ENCODE measurements around the gene VILL.

DNA sequence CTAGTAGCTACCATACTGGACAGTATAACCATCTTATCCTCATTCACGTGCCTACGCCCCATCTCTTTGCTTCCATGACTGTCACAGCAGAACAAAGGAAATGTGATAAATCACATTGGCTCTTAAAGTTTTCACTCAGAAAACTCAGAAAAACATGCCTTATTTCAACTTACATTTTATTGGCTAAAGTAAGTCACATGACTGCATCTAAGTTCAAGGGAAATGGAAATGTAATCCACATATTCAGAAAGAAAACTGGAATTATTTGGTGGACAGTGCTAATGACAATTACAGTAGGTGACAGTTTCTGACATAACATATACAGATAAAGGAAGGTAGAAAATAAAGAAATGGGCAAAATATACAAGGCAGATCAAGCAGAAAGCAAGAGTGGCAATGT, 37.4 kb upstream of the VILL start:
- TF ChIP-seq SIN3A (IDR thresholded peaks at IDR 0.05; ENCODE audit: low read depth) (no peak), TCF7L2 (IDR thresholded peaks at IDR 0.05; ENCODE audit: borderline replicate concordance, extremely low read depth, insufficient read depth, insufficient read length) (no peak), CBX3 (IDR thresholded peaks at IDR 0.05; ENCODE audit: low read depth) (no peak), POLR2AphosphoS5 (IDR thresholded peaks at IDR 0.05; ENCODE audit: low read depth, low read length) (no peak), ZNF274 (IDR thresholded peaks at IDR 0.05; ENCODE audit: low read depth, low read length) (no peak)
- TF ChIP-seq, protein P1, sequence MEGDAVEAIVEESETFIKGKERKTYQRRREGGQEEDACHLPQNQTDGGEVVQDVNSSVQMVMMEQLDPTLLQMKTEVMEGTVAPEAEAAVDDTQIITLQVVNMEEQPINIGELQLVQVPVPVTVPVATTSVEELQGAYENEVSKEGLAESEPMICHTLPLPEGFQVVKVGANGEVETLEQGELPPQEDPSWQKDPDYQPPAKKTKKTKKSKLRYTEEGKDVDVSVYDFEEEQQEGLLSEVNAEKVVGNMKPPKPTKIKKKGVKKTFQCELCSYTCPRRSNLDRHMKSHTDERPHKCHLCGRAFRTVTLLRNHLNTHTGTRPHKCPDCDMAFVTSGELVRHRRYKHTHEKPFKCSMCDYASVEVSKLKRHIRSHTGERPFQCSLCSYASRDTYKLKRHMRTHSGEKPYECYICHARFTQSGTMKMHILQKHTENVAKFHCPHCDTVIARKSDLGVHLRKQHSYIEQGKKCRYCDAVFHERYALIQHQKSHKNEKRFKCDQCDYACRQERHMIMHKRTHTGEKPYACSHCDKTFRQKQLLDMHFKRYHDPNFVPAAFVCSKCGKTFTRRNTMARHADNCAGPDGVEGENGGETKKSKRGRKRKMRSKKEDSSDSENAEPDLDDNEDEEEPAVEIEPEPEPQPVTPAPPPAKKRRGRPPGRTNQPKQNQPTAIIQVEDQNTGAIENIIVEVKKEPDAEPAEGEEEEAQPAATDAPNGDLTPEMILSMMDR (IDR thresholded peaks at IDR 0.05 in 2 of 3, conservative IDR thresholded peaks at IDR 0.05 in 1 of 3; ENCODE audit: borderline replicate concordance in 1 of 3, insufficient read depth in 1 of 3, low read depth in 2 of 3, low read length in 2 of 3) = no peak
